Measurements from ENCODE around the gene XCL1. TPM values are rescaled to one million over a fixed set of nuclear protein-coding genes. Genes with fewer than 3 reads are reported as not detected.

XCL1 gene
- total RNA-seq, 1 experiment from 2014 or later = not detected

DNA sequence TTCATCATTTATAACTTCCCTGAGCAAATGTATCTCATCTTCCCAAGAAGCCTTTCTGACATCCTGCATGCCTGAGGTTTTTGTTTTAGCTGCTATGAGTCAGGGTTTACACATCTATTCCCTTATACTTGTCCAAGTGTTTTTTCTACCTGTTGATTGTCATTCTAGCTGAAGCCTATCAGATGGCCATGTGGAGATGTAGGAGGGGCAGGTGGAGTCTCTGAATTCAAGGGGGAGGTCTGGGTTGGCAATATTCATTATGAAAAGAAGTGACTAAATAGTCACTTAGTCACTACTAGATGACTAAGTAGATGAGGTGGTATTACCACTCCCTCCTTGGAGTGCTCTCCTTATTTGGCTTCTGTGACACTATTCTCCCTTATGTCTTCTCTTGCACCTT lies 52.4 kb downstream of the XCL1 start:
- Histone ChIP-seq H3F3A (ENCODE audit: low read length, unreplicated experiment) (peaks cover 7% of the 10 kb centered on the region), H3K9me2 (replicated peaks; ENCODE audit: low read length) (no peaks in the 10 kb centered on the region), H3K79me2 (ENCODE audit: low read length) (no peaks in the 10 kb centered on the region), H3K27ac (ENCODE audit: low read length) (peak overlapping the region; percentile 84), H3K9ac (ENCODE audit: low read length) (peak overlapping the region; percentile 34; the same call in 1 of the 2 replicates), H3K4me1 (ENCODE audit: insufficient read depth, low read length) (peaks cover 34% of the 10 kb centered on the region), H3K36me3 (ENCODE audit: low read depth, low read length) (no peaks in the 10 kb centered on the region), H2AFZ (ENCODE audit: low read length) (no peak overlapping the region), H4K20me1 (ENCODE audit: low read length) (no peaks in the 10 kb centered on the region), H3K27me3 (ENCODE audit: low read length) (no peaks in the 10 kb centered on the region), H3K4me3 (ENCODE audit: low read length) (peak overlapping the region; percentile 6; the same call in 1 of the 2 replicates), H3K4me2 (ENCODE audit: low read length) (peak overlapping the region; percentile 58), H3K9me3 (ENCODE audit: low read length) (no peaks in the 10 kb centered on the region)
- ChIA-PET CTCF (interaction anchor here (0.9 to 1.0 kb wide), 2 partner anchors 26 to 286 kb away, joined by 3 to 5 read pairs; no protein-coding TSS in a partner anchor), POLR2A (ENCODE audit: unreplicated experiment) (no interaction called here)
- no TSS peak for BruUV-seq (replicated peaks)
- TF ChIP-seq EZH2phosphoT487 (IDR thresholded peaks at IDR 0.05; ENCODE audit: borderline replicate concordance, low read length) = no peak
- no peak for TF ChIP-seq CTCF (conservative IDR thresholded peaks at IDR 0.05; ENCODE audit: low read depth, low read length)
- TF ChIP-seq EZH2 (IDR thresholded peaks at IDR 0.05; ENCODE audit: low read length, unreplicated experiment) = no peak
- DNase-seq (peak; percentile 98), ATAC-seq (peak; percentile 97)
- intact Hi-C loops (cut with micrococcal nuclease) = loop anchor here (1.0 to 5.0 kb wide), 5 partner anchors 80 to 900 kb away; partner anchors contain the start of genes BLZF1 and NME7

DNA sequence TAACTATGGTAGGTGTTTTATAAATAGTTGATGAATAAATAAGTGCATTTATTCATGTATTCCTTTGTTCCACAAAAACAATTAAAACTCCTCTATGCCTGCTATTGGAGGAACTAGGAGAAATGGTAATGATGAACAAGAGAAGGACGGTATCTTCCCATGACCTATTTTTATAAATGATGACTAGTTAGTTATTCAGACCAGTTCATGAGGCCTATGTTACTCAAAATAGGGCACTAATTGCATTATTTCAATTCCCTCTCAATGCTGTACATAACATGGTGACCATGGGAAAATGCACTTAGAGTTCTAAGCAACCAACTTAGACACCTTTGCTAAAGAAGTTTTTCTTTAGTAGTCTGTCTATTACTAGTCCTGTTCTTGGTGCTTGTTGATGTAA lies 53.1 kb downstream of the XCL1 start:
- Histone ChIP-seq H3K4me1 (ENCODE audit: insufficient read depth, low read length) (peaks cover 32% of the 10 kb centered on the region), H3F3A (ENCODE audit: low read length, unreplicated experiment) (peaks cover 7% of the 10 kb centered on the region), H3K79me2 (ENCODE audit: low read length) (no peaks in the 10 kb centered on the region), H3K36me3 (ENCODE audit: low read depth, low read length) (no peaks in the 10 kb centered on the region), H3K9me3 (ENCODE audit: low read length) (no peaks in the 10 kb centered on the region), H3K9ac (ENCODE audit: low read length) (peak overlapping the region; percentile 34; the same call in 1 of the 2 replicates), H3K4me2 (ENCODE audit: low read length) (peak overlapping the region; percentile 58), H3K4me3 (ENCODE audit: low read length) (peak overlapping the region; percentile 6; the same call in 1 of the 2 replicates), H3K9me2 (replicated peaks; ENCODE audit: low read length) (no peaks in the 10 kb centered on the region), H3K27ac (ENCODE audit: low read length) (peak overlapping the region; percentile 81), H4K20me1 (ENCODE audit: low read length) (no peaks in the 10 kb centered on the region), H3K27me3 (ENCODE audit: low read length) (no peaks in the 10 kb centered on the region), H2AFZ (ENCODE audit: low read length) (no peak overlapping the region)
- no TSS peak for BruUV-seq (replicated peaks)
- CTCF ChIA-PET = interaction anchor here (1.0 kb wide), 1 partner anchor 26 kb away, joined by 5 read pairs; no protein-coding TSS in a partner anchor
- TF ChIP-seq EZH2phosphoT487 (IDR thresholded peaks at IDR 0.05; ENCODE audit: borderline replicate concordance, low read length) (no peak), CTCF (conservative IDR thresholded peaks at IDR 0.05; ENCODE audit: low read depth, low read length) (no peak), EZH2 (IDR thresholded peaks at IDR 0.05; ENCODE audit: low read length, unreplicated experiment) (no peak)
- intact Hi-C loops (cut with micrococcal nuclease) = loop anchor here (1.0 to 5.0 kb wide), 4 partner anchors 80 to 899 kb away; partner anchors contain the start of genes BLZF1 and NME7
- ATAC-seq = no peak
- POLR2A ChIA-PET (ENCODE audit: unreplicated experiment) = no interaction called here
- DNase-seq = peak; percentile 29

Other genes starting within 250 kb of the XCL1 start
- not detected in 2 replicates for gene XCL2, start 32.6 kb upstream of the XCL1 start, total RNA-seq (2014; rRNA removed)
- gene DPT, start 152.6 kb downstream of the XCL1 start, total RNA-seq (2014; rRNA removed) = not detected in 2 replicates

All from PC-3 (cell line).